ENCODE measurements around the gene TMEM161B. TPM values are rescaled to one million over a fixed set of nuclear protein-coding genes. Genes with fewer than 3 reads are reported as not detected.
"Not testable (repeated sequence)": the region's sequence is repeated elsewhere in the genome, so short reads cannot be mapped to it uniquely, and the experiment has no call there.

The TMEM161B gene
- total RNA-seq, 1 donor from 2014 or later: 34.4 TPM

DNA sequence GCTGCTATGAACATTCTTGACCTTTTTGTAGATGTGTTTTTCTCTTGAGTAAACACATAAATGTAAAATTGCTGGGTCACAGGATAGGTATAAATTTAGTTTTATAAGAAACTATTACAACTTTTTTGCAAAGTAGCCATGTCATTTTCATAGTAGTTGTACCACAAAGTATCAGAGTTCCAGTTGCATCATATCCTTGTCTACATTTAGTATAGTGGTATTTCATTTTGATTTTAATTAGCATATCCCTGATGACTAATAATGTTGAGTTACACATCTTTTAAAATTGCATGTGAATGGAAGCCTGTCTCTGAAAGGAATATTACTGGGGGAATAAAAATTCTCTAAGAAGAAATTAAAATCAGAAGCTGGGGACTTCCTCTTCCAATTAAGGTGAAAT, 85.4 kb downstream of the TMEM161B start:
- DNase-seq (ENCODE audit: low spot score): no peak

DNA sequence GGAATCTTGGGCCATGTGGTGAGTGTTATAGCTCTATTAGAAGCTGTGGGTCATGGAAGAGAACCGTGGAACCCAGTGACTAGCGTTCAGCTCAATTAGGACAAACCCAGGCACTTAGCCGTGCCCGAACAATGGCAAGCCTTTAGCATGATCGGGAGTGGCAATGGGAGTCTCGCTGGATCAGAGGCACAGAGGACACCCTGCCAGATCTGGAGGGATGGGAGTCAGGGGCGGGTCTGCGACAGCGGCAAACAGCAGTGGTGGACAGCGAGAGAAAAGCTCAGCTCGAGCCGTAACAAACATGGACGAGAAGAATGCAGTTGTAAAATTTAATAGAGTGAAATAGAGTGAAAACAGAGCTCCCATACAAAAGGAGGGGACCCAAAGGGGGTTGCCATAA, 91.2 kb downstream of the TMEM161B start:
- not testable (repeated sequence) for DNase-seq (ENCODE audit: low spot score)

DNA sequence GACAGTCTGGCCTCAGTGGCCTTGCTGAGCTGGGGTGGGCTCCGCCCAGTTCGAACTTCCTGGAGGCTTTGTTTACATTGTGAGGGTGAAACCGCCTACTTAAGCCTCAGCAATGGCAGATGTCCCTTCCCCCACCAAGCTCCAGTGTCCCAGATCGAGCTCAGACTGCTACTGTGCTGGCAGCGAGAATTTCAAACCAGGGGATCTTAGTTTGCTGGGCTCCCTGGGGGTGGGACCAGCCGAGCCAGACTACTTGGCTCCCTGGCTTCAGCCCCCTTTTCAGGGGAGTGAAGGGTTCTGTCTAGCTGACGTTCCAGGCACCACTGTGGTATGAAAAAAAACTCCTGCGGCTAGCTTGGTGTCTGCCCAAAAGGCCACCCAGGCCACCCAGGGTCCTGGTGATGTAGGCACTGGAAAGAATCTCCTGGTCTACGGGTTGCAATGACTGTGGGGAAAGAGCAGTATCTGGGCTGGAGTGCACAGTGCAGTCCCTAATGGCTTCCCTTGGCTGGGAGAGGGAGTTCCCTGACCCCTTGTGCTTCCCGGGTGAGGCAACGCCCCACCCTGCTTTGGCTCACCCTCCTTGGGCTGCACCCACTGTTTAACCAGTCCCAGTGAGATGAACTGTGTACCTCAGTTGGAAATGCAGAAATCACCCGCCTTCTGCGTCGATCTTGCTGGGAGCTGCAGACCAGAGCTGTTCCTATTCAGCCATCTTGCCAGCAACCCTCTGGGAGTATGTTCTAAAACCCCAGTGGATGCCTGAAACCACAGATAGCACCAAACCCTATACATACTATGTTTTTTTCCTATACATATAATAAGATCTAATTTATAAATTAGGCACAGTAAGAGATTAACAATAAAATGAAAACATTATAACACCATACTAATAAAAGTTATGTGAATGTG, 95.5 kb downstream of the TMEM161B start:
- no peak for DNase-seq (ENCODE audit: low spot score)

DNA sequence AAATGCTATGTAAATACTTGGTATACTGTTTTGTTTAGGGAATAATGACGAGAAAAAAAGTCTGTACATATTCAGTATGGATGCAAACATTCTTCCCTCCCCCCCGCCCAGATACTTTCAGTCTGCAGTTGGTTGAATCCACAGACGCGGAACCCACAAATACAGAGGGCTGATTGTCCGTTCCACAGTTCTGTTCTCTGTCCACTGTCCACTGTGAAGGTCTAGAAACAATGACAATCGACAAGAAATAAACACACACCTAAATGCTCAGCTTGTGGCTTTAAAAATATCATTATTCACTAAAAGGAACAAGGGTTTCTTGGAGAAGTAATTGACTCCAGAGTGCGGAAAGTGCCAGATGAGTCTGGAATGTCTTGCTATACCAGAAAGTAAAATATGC, 109.1 kb downstream of the TMEM161B start:
- no peak for DNase-seq (ENCODE audit: low spot score)

DNA sequence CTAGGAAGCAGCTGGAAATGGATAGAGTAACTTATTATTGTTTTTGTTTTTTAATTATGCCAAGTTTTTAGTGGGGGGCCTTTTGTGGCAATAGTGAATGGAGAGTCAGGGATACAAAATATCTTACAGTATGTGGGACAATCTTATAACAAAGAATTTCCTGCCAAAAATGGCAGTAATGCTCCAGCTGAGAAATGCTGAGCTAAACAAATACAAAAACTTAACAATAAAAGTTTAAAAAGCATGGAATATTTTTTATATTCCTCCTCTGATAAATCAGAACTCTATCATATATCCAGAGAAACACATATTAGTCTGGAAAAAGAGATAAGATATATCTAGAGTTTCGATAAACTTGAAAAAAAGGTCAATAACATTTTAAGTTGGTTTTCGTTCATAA, 110.6 kb downstream of the TMEM161B start:
- DNase-seq (ENCODE audit: low spot score): no peak

DNA sequence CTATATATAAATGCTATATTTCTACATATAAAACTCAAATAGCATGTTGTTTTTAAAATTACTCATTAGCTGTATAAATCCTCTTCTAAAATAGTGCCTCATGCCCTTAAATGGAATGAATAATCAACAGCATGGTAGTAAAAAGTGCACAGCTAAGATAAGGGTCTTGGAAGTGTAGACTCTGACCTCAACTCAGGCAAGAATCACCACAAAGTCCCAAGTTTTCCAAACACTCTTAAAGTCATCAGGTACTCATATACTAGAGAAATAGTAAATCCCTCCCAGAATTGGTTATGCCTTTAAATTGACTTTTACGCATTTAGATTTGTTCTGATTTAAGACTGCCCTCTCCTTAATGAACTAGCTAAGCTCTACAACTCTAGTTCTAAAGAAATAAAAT, 113.8 kb downstream of the TMEM161B start:
- DNase-seq (ENCODE audit: low spot score): no peak

DNA sequence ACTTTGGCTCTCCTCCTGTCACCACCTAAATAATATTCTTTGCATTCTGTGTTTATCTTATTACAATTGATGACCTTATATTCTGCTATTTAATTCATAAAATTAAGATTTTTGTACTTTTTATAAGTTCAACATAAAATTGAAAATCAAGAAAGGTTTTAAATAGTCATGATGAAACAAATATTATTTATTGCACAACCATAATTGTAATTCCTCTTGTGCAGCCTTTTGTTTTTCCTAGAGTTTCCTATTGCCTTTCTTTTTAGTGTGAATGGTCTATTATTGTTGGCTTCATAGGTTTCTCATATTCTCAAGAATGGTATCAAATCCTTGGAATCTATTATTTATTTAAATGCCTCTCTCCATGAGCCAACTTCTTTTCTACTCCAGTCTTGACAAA, 117.9 kb downstream of the TMEM161B start:
- no peak for DNase-seq (ENCODE audit: low spot score)

DNA sequence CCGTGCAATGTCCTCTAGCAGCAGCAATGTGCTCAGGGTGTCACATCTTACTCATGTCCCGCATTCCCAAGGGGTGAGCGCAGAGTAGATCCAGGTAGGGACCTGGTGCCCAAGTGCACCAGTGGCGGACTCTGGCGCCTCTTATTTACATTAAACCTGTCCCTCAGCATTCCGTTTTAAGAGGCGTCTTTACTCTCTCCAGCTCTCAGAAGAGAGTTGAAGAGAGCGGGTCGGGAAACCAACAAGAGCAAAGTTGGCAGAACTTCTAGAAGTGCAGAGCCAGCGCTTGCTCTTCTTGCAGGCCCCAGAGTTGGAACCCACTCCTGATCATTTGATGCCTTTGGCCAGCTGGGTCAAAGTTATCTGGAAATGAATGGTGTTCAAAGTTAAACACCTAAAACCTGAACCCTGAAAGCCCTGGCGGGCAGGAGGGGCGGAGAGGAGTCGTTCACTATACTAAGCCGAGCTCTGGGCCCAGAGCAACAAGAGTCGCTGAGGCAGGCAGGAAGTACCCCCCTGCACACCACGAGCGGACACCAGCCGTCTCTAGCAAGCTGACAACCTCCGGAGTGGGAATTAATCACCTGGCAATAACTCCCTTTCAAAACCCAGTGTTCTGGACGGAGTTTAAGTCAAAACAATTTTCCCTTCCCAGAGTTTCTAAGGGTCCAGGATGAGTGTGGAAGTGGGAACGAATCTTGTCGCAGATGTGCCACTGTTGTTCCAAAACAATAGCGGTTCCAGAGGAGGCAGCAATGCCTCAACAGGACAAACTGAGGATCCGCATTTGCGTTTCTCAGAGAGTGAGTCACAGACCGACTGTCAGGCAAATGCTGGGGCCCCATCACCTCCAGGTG, 122.8 kb downstream of the TMEM161B start:
- DNase-seq (ENCODE audit: low spot score): peak; percentile 16

DNA sequence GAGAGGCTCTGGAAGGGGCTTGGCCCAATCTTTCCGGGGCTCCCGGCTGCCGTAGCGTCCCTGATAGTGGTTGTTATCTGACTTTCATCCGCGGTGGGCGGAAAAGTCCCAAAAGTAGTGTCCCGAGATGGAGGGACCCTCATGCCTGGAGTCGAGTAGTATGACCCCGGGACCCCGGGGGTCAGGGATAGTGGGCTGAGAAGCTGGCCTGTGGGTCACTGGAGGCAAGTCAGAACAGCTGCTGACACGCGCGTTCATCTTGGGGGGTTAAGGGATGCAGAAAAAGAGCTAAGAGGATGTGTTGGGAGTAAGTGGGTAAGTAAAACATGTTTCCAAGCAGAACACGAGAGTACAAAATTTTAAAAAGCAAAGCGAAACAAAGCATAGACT, 123.4 kb downstream of the TMEM161B start:
- no peak for DNase-seq (ENCODE audit: low spot score)

All from umbilical cord (tissue), 2 donors.